Kidney glomerular epithelial cell (primary cell): ENCODE results near the gene CEP85.
A peak's percentile ranks its signal among the peaks of the same experiment; 100 is the strongest.

ENCODE experiments used
- DNase-seq: peaks from one replicate; lab custom pipeline; 2025; lab: John Stamatoyannopoulos, UW

The CEP85 gene

GRCh38 chr1:26277719-26278118, 43.7 kb downstream of the CEP85 start:
- DNase-seq: no peak

GRCh38 chr1:26278303-26278702, 44.3 kb downstream of the CEP85 start:
- DNase-seq: no peak

DNA sequence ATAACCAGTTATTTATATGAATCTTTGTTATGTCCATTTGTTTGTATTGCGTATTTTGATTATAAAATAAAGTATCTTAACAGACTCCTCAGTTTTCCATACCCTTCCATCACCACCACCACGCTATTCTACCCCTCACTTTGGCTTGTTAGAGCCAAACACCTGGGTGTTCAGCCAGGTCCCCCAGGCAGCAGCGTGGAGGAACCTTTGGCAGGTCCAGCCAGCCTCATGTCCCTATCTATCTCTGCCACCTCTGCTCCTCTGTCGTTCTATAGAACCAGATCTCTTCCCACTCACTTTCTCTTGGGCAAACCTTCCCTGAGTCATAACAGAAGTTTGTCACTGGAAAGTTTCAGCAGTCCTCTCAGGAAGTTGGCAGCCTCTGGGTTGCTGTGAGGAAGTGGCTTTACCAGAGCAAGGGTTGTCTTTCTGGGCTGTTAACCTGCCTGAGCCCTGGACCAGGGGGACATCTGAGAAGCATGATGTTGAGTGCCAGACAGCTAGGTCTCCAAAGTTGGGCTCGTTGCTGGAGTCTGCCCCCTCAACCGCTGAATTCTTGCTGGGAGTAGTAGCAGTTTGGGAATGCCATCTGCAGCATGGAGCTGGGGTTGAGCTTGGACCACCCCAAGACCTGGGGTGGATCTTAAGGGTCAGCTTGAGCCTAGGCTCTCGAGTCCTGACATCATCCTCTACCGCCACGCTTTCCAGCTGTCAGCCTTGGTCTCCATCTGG, 44.9 kb downstream of the CEP85 start:
- DNase-seq: peak; percentile 25

DNA sequence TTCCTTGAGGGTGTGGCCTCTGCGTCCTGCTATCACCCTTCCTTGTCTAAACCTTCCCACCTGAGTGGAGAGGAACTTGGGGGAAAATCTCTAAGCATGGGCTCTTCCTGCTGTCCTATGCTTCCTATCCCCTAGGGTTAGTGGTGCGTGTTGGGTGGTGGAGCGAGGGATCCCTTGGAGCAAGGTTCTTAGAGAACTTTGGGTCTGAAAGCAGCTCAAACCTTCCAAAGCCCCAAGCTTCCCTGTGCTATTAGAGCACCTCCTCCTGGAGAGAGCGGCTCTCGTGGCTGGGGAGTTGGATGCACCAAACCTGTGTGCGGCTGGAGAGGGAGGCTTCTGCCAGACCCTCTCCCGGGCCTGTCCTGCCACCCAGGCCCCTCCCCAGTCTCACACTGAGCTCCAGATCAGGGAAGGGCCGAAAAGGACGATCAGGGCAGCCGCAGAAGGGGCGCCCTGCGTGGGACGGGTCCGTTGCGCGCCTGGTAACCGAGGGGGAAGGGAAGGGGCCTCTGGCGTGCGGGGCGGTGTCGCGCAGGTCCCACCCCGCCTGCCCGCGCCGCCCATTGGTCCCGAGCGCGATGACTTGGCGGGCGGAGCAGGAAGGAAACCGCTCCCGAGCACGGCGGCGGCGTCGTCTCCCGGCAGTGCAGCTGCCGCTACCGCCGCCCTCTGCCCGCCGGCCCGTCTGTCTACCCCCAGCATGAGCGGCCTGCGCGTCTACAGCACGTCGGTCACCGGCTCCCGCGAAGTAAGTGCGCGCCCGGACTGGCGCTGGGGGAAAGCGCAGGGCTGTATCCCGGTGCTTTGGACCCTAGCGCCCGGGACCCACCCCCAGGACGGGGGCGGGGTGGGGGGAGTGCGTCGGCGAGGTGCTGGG, 45.7 kb downstream of the CEP85 start, which contains the start of gene SH3BGRL3:
Gene SH3BGRL3 (plus strand): TSS at position 631 of the 877 bp plus-strand sequence. CDS start 70 bp downstream, at position 701.
- peak; percentile 63 for DNase-seq

DNA sequence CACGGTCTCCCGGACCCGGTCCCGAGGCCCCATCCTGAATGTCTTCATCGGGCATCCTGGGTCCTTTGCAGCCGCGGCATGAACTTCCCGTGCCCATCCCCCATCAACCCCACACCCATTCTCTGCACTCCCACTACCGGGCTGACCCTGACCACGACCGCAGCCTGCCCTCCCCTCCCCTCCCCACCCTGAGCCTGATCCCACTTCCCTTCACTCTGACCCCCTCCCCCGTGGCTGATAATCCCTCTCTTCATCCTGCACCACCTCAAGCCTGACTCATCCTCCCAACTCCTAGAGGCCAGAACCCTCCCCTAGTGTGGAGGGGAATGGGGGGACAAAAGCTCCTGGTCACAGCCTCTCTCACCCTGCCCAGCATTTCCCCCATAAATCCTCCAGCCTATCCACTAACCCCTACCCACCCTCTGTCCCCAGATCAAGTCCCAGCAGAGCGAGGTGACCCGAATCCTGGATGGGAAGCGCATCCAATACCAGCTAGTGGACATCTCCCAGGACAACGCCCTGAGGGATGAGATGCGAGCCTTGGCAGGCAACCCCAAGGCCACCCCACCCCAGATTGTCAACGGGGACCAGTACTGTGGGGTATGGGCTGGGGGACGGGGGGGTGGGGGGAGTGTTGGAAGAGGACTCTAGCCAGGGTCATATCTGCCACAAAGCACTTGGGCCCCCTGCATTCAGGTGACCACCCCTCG, 46.5 kb downstream of the CEP85 start:
- DNase-seq: peak; percentile 45

GRCh38 chr1:26281091-26281958, 47.3 kb downstream of the CEP85 start:
- DNase-seq: no peak

GRCh38 chr1:26281971-26282370, 48.0 kb downstream of the CEP85 start:
- no peak for DNase-seq

- DNase-seq: no peak
Measured at GRCh38 chr1:26282401-26282918, 48.5 kb downstream of the CEP85 start.

DNA sequence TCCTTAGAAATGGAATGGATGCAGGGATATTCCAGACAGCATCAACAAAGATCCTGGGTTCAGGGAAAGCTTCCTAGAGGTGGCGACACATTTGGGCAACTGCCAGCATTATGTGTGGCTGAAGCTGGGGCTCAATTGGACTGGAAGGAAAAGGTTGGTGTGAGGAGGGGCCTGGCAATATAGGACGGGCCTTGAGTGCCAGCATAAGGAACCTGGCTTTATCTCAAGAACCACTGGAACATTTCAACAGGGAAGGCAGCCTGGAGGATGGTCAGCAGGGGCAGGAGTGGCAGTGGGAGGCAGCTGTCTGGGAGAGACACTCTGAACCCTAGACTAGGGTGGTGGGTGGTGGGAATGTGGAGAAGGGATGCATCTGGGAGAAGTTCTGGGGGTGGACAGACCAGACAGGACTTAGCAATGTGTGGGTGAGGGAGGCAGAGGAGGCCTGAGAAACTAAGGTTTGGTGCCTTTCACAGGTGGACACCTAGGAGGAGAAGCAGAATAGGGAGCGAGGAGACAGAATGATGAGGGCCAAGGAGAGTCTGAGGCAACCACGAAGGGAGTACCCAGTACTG, 49.4 kb downstream of the CEP85 start:
- DNase-seq: no peak

- no peak for DNase-seq
Measured at GRCh38 chr1:26283871-26284596, 50.0 kb downstream of the CEP85 start.

GRCh38 chr1:26284597-26285347, 50.8 kb downstream of the CEP85 start:
- DNase-seq: peak; percentile 57

GRCh38 chr1:26285366-26286063, 51.5 kb downstream of the CEP85 start:
- no peak for DNase-seq

DNA sequence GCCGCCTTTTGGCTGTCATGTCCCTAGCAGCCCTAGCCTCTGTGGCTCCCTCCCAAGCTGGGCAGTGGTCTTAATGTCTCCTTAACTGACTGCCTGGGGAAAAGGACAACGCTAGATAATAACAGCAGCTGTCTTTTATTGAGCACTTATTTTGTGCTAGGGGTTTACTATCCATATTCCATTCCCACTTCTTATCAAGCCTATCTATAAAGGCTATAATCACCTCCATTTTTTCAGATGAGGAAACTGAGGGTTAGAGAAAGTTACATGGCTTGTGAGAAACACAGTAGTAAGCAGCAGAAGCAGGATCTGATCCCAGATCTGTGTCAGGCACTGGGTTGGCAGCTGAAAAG, 52.0 kb downstream of the CEP85 start:
- no peak for DNase-seq

DNA sequence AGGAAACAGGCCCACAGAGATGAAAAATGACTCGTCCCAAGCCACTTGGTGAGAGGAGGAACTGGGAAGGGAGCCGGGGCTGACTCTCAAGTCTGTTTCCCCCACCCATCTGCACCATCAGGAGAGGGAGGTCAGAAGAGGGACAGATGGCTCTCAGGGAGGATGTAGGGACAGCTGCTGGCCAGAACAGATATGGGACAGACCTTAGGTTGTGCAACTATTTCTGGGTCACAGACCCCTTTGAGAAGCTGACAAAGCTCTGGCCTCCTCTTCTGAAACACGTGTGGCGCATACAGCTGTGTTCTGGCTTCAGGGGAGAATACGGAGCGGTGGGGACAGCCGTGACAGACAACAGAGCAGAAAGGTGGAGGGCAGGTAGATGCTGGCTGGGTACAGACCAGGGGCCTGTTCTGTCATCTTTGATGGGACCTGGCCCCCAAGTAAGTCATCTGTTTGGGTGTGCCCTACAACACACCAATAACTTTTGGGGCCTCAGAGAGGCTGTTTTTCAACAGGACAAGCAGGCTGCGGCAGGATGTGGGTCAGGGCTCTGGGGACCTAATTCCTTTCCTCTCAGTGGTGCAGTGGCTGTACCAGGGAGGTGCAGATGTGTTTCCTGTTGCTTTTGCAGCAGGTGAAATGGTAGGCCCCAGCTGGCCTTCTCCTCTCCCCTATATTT, 53.2 kb downstream of the CEP85 start:
- DNase-seq: no peak

- no peak for DNase-seq
Measured at GRCh38 chr1:26287811-26288210, 53.8 kb downstream of the CEP85 start.

- DNase-seq: no peak
Measured at GRCh38 chr1:26288311-26288941, 54.4 kb downstream of the CEP85 start.

- no peak for DNase-seq
Measured at GRCh38 chr1:26289158-26290059, 55.4 kb downstream of the CEP85 start.
